ENCODE results near the gene ELL3. TPM values are rescaled to one million over a fixed set of nuclear protein-coding genes. Genes with fewer than 3 reads are reported as not detected.

The ELL3 gene
- total RNA-seq, 2 donors from 2014 or later, result 1.3 to 2.4 TPM

GRCh38 chr15:43796566-43796965 lies 19.8 kb upstream of the ELL3 start:
- Mint-ChIP-seq H3K9me3 (no peaks in the 10 kb centered on the region), H3K4me1 (peaks cover 63% of the 10 kb centered on the region), H3K4me3 (no peak overlapping the region), H3K36me3 (ENCODE audit: low read depth) (peaks cover 50% of the 10 kb centered on the region), H3K27ac (peak overlapping the region; percentile 0), H3K27me3 (ENCODE audit: insufficient read depth) (no peaks in the 10 kb centered on the region)
- no peak for DNase-seq
- H3K27ac ChIP-seq (ENCODE audit: low read depth, low read length), result no peak overlapping the region
- no peaks in the 10 kb centered on the region for H3K27me3 ChIP-seq (ENCODE audit: control insufficient read depth, insufficient read depth, low read length, poor library complexity, severe bottlenecking)
- TF ChIP-seq CTCF (conservative IDR thresholded peaks at IDR 0.05), result no peak
- peaks cover 26% of the 10 kb centered on the region for H3K4me1 ChIP-seq (ENCODE audit: control insufficient read depth, insufficient read depth, low read length)
- WGBS, 2 experiments (ENCODE audit: insufficient coverage in 1 of 2, insufficient read length in 1 of 2), result 86 to 94% methylated on average over 1 to 2 of the region's 3 CpGs
- no peak overlapping the region for H3K9ac ChIP-seq (ENCODE audit: extremely low read depth, low read length, poor library complexity, severe bottlenecking)
- H3K4me3 ChIP-seq (ENCODE audit: low read length), result no peak overlapping the region
- no peaks in the 10 kb centered on the region for H3K9me3 ChIP-seq (ENCODE audit: control insufficient read depth, low read length)
- peaks cover 58% of the 10 kb centered on the region for H3K36me3 ChIP-seq (ENCODE audit: control insufficient read depth, insufficient read depth, low read length)

- Mint-ChIP-seq H3K36me3 (ENCODE audit: low read depth) (peaks cover 49% of the 10 kb centered on the region), H3K4me3 (peak overlapping the region; percentile 27), H3K4me1 (peaks cover 57% of the 10 kb centered on the region), H3K27me3 (ENCODE audit: insufficient read depth) (no peaks in the 10 kb centered on the region), H3K27ac (peak overlapping the region; percentile 80), H3K9me3 (no peaks in the 10 kb centered on the region)
- no peak for TF ChIP-seq CTCF (conservative IDR thresholded peaks at IDR 0.05)
- peak overlapping the region; percentile 48 for H3K4me3 ChIP-seq (ENCODE audit: low read length)
- DNase-seq, result peak; percentile 80
- no peak overlapping the region for H3K9ac ChIP-seq (ENCODE audit: extremely low read depth, low read length, poor library complexity, severe bottlenecking)
- peaks cover 55% of the 10 kb centered on the region for H3K36me3 ChIP-seq (ENCODE audit: control insufficient read depth, insufficient read depth, low read length)
- H3K4me1 ChIP-seq (ENCODE audit: control insufficient read depth, insufficient read depth, low read length), result peaks cover 26% of the 10 kb centered on the region
- H3K27me3 ChIP-seq (ENCODE audit: control insufficient read depth, insufficient read depth, low read length, poor library complexity, severe bottlenecking), result no peaks in the 10 kb centered on the region
- H3K9me3 ChIP-seq (ENCODE audit: control insufficient read depth, low read length), result no peaks in the 10 kb centered on the region
- H3K27ac ChIP-seq (ENCODE audit: low read depth, low read length), result no peak overlapping the region
Observed at GRCh38 chr15:43795997-43796396, 19.2 kb upstream of the ELL3 start.

GRCh38 chr15:43795197-43795596 lies 18.4 kb upstream of the ELL3 start:
- Histone ChIP-seq H3K9me3 (ENCODE audit: control insufficient read depth, low read length) (no peaks in the 10 kb centered on the region), H3K36me3 (ENCODE audit: control insufficient read depth, insufficient read depth, low read length) (peaks cover 55% of the 10 kb centered on the region), H3K27me3 (ENCODE audit: control insufficient read depth, insufficient read depth, low read length, poor library complexity, severe bottlenecking) (no peaks in the 10 kb centered on the region), H3K27ac (ENCODE audit: low read depth, low read length) (no peak overlapping the region), H3K4me1 (ENCODE audit: control insufficient read depth, insufficient read depth, low read length) (peaks cover 26% of the 10 kb centered on the region), H3K4me3 (ENCODE audit: low read length) (peak overlapping the region; percentile 48), H3K9ac (ENCODE audit: extremely low read depth, low read length, poor library complexity, severe bottlenecking) (no peak overlapping the region)
- Mint-ChIP-seq H3K4me1 (peaks cover 55% of the 10 kb centered on the region), H3K9me3 (no peaks in the 10 kb centered on the region), H3K4me3 (peak overlapping the region; percentile 27), H3K27ac (no peak overlapping the region), H3K27me3 (ENCODE audit: insufficient read depth) (no peaks in the 10 kb centered on the region), H3K36me3 (ENCODE audit: low read depth) (peaks cover 48% of the 10 kb centered on the region)
- no peak for DNase-seq
- TF ChIP-seq CTCF (conservative IDR thresholded peaks at IDR 0.05), result no peak
- 80 to 100% methylated on average over 2 of the region's 2 CpGs for WGBS, 2 experiments (ENCODE audit: insufficient coverage in 1 of 2, insufficient read length in 1 of 2)

Measured in endodermal cell (in vitro differentiated cells).